GM21515 (cell line): ENCODE results near the gene ARHGAP8.
"Not testable (repeated sequence)": the region's sequence is repeated elsewhere in the genome, so short reads cannot be mapped to it uniquely, and the experiment has no call there.

ENCODE experiments used
- ATAC-seq: cut with Tn5 transposase; IDR thresholded peaks from one replicate; pipeline ENCODE4 v1.9.1; 2021; ENCODE audit not compliant: unreplicated experiment

ARHGAP8 gene

DNA sequence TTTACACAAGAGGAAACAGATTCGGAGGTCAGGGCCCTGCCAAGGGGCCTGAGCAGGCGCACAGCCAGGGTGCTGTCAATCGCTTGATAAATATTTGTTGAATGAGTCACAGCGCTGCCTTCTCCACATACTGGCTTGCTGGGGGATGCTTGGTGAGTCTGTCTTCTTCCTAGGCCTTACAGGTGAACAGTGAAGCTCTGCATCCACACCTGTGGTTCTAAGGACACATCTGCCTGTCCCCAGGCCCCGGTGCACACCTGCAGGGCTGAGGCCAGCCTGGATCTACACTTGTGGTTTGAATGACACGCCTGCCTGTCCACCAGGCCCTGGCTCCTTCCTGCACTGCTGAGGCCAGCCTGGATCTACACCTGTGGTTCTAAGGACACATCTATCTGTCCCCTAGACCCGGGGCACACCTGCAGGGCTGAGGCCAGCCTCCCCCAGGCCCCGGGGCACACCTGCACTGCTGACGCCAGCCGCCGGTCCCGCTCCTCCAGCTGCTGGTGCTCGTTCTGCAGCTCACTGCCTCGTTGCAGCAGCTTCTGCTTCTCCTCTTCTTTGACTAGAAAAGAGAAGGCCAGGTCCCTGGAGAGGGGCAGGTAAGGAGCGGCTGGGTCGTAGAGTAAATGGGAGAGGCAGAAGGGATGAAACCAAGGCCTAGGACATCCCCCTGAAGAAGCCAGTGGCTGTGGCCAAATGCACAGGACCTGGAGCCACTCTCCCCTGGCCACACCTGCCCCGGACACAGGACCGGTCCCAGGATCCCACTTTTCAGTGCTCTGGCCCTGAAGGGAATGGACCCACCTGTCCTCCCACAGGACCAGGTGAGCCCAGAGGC is 132.8 kb downstream of the ARHGAP8 start:
- no peak for ATAC-seq

DNA sequence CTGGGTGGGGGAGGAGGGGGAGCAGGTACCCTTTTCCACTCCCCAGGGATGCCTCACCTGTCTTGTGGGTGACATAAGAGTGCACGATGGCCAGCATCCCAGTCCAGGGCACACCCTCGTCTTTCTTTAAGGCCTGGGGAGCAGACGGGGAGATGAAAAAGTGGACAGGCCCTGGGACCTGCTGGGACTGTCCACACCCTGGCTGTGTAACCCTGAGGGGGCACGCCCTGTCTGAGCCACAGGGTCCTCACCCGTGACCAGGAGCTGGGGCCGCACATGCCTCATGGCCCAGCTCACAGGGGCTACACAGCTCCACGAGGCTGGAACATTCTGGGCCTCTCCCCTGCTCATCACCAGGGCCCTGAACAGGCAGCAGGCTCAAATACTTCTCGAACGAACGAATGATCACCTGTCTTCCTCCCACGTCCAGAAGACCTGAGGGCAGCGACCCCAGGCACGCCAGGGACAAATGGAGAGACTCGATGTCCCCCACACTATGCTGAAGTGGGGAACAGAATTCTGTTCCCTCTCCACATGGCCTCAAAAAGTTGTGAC is 133.5 kb downstream of the ARHGAP8 start:
- no peak for ATAC-seq

DNA sequence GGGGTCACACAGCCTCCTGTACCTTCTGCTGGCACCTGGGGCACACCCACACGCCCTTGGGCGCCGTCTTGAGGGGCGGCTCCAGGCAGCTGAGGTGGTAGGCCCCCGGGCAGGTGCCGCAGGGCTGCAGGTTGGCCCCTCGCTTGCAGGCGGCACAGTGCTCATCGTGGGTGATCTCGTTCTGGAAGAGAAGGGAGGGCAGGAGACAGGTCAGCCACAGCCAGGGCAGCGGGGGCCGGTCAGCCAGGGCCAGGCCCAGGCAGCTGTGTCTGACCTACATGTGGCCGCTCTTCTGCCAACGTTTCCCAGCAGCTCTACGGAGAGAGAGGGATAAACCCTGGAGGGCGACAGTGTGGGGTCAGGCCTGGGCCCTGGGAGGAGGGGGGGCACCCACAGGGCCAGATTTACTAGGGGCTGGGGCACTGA is 135.6 kb downstream of the ARHGAP8 start:
- no peak for ATAC-seq

GRCh38 chr22:44888491-44889254 is 136.3 kb downstream of the ARHGAP8 start:
- no peak for ATAC-seq

DNA sequence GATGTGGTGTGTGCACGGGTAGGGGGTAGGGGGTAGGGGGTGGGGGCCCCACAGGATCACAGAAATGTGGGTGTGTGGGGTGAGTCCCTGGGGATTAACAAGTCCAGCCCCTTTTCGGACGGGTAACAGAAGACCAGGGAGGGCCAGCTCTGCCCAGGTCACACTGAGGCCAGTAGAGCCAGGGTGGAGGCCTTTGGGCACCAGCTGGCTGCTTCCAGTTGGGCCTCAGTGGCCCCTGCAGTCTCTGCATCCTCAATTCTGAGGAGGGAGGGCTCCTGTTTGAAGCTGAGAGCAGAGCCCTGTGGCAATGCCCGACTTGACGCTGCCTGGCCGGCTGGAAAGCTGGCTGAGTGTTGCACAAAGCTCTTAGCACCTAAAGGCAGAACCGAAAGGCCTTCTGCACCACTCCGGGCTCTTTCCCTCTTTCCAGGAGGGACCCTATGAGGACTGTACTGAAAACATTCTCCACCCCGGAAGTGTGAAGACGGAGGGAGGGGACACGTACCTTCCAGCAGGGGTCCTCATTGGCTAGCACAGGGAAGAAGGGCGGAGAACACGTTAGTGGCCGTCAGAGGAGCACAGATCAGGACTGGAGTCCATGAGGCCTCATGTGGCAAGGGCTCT is 137.0 kb downstream of the ARHGAP8 start:
- no peak for ATAC-seq

DNA sequence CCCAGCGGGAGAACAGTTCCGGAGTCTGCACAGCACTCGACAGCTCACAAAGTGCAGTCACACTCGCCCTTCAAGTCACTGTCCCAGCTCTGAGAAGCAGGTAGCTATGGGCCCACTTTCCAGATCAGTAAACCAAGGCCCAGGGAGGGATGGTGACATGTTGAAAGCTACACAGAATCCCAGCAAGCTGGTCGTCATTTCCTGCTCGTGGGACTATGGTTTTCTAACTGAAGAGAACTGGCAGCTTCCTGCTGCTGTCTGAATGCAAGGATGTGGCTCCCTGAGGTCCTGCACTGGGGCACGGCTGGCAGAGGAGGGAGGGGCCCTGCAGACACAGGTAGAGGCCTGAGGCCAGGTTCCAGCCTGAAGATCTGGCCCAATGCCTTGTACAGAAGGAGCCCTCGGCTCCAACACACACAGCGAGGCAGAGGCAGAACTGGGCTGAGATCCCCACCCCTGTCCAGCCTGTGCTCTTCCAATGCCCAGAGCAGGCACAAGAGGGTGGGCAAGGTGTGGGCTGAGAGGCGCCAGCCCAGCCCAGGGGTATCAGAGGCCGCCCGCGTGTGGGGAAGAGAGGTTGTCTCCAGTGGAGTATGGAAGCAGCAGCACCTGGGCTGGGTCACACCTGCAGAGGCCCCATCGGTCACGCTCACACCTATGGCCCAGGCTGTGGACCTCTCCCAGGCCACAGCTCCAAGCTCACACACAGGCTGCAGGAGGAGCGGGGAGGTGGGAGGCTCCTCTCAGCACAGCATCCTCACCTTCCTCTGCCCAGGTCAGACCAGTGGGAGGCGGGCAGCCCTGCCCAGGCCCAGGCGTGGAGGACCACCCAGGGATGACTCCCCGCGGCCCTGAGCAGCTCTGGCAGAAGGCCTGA is 138.3 kb downstream of the ARHGAP8 start:
- no peak for ATAC-seq

GRCh38 chr22:44891293-44891747 is 138.9 kb downstream of the ARHGAP8 start:
- ATAC-seq, result no peak

GRCh38 chr22:44891791-44892190 is 139.4 kb downstream of the ARHGAP8 start:
- ATAC-seq, result no peak

DNA sequence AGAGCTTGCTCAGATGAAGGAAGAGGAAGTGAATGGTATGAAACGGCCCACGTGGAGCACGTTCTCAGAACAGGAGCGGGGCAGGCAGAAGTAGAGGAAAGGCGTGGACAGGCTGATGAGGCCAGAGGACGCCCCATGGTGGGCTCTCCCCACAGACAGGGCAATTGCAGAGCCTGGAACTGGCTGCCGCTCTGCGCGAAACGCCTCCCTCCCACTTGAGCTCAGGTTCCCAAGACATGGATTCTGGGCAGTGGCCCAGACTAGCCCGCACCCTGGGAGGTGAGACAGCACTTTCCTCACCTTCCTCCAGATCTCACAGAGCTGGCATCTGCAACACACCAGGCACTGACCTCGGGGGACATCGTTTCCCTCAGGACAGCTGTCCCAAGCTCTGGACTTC is 139.9 kb downstream of the ARHGAP8 start:
- no peak for ATAC-seq

DNA sequence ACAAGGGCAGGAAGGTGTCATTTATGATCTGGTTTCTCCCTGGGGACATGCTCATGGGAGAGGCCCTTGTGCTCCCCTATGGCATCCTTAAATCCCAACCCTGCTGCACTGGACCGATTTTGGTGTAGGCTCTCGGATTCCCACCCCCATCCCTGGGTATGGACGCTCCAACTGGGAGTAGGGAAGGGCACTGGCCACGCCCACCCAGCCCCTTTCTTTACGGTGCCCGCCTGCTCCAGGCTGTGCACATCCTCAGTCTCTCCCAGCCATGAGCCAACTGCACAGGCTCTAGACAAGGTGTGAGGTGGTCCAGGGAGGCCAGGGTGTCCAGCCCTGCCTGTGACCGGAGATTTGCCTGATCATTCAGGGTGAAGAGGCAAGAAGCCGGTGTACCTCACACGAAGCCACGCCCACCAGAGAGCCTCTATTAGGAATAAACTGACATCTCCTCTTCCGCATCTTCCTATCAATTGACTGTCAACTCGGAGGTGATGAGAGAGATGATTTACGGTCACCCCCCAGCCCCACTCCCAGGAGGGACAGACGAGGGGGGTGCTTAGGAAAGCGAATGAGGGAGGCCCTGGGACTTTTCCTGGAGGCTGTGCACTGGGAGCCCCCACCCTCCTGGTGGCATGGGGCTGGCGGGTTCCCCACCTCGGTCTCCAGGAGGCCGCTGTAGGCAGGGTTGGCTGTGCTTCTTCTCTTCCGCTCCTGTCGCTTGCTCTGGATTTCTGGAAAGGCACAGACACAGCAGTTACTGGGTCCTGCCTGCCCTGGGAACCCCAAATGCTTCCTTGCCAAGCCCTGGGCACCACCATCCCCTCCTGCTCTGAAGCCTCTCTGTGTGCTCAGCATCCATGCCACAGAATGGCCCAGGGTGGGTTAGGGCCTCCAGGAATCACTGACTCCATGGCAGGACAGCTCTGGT is 140.7 kb downstream of the ARHGAP8 start:
- no peak for ATAC-seq

DNA sequence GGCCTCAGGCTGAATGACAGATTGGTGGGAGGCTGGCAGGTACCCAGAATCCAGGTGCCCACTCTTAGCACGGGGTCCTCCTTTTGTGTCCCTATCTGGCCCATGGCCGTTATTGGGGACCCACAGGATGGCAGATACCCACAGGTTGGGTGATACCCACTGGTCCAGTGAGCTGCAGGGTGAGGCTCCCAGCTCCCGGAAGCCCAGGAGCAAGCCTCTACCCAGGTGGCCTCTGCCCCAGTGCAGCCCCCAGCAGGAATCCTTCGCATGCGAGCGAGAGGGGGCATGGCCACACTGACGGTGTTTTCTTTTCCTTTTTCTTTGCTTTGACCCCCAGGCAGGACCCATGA is 141.3 kb downstream of the ARHGAP8 start:
- ATAC-seq, result no peak

DNA sequence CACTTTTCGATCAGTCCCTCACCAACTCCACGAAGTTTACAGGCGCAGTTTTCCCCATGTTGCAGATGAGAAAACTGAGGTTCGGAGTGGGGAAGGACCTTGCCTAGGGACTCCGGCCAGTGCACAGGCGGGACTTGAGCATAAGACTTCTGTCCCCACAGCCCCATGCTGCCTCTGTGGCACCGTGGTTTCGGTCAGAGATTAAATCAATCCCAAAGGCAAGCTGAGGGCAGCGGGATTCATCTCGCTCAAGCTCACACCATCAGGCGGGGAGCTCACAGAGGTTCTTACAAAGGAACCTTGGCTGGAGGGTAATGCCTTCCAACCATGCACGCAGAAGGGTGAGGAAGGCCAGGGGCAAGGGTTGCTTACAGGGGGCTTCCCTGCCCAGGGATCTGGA is 141.9 kb downstream of the ARHGAP8 start:
- no peak for ATAC-seq

- no peak for ATAC-seq
Observed at GRCh38 chr22:44894782-44895181, 142.4 kb downstream of the ARHGAP8 start.

- ATAC-seq, result no peak
Observed at GRCh38 chr22:44895296-44896055, 143.1 kb downstream of the ARHGAP8 start.

DNA sequence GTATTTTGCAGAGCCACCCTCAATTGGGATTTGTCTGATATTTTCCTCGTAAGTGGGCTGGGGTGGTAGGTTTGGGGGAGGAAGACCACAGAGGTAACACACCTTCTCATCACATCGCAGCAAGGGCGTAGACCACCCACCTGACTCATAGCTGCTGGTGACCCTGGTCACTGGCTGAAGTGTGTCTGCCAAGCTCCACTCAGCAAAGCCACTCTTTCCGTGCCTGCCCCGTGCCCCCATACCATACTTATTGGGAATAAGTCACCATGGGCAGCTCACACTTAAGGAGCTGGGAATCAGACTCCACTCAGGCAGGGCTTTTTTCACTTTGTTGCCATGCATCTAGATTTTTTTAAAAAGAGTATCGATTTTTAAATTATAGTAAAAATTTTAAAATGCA is 145.9 kb downstream of the ARHGAP8 start:
- ATAC-seq, result no peak

GRCh38 chr22:44901301-44901700 is 148.9 kb downstream of the ARHGAP8 start:
- no peak for ATAC-seq

DNA sequence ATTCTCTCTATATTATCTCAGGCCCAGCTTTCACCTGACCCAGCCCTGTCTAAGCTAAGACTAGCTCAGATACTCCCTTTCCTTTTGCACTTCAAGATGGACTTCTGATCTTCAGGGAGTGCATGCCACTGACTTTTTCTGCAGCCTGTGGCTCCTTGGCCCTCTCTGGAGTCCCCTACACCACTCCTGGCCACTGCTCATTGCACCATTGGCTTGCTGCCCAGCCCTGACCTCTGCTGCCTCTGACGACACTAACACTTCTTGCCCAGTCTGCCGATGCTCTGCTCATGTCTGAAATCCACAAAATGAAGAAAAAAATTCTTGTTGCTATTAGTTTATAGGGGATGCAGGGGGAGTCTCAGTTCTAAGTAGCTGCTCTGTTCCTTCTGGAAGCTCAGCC is 150.8 kb downstream of the ARHGAP8 start:
- ATAC-seq, result not testable (repeated sequence)

DNA sequence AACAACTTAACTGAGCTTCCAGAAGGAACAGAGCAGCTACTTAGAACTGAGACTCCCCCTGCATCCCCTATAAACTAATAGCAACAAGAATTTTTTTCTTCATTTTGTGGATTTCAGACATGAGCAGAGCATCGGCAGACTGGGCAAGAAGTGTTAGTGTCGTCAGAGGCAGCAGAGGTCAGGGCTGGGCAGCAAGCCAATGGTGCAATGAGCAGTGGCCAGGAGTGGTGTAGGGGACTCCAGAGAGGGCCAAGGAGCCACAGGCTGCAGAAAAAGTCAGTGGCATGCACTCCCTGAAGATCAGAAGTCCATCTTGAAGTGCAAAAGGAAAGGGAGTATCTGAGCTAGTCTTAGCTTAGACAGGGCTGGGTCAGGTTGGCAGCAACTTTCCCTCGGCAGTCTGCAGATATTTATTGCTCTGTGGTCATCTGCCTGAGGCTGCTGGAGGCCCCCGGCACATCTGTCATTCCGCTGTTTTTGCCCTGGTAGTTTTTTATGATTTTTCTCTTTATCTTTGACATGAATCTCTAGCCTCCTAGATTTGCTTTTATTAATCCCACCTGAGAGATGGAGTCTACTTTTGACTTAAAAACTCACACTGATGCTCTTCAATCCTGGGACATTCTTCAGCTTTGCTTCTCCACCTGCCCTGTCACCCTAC is 152.2 kb downstream of the ARHGAP8 start:
- not testable (repeated sequence) for ATAC-seq
